ENCODE results near the gene CACNA1C.
A peak's percentile ranks its signal among the peaks of the same experiment; 100 is the strongest.

Gene CACNA1C

GRCh38 chr12:2297658-2298057 lies 244.9 kb downstream of the CACNA1C start:
- no peaks in the 10 kb centered on the region for H3K36me3 ChIP-seq (ENCODE audit: insufficient read depth, low read length)
- no peaks in the 10 kb centered on the region for H3K27me3 ChIP-seq (ENCODE audit: insufficient read depth, low read length)
- H3K79me2 ChIP-seq (ENCODE audit: control insufficient read depth, insufficient read depth, low read length, unreplicated experiment), result no peaks in the 10 kb centered on the region
- peaks cover 35% of the 10 kb centered on the region for H3K4me1 ChIP-seq (ENCODE audit: control insufficient read depth, insufficient read depth, low read length, unreplicated experiment)
- H2AFZ ChIP-seq (ENCODE audit: low read length, unreplicated experiment), result no peak overlapping the region
- no peak overlapping the region for H3K27ac ChIP-seq (ENCODE audit: low read depth, low read length)
- no peak overlapping the region for H3K4me3 ChIP-seq (ENCODE audit: low read depth, low read length)

GRCh38 chr12:2298556-2299200 lies 245.9 kb downstream of the CACNA1C start:
- Histone ChIP-seq H3K36me3 (ENCODE audit: insufficient read depth, low read length) (no peaks in the 10 kb centered on the region), H3K4me3 (ENCODE audit: low read depth, low read length) (no peak overlapping the region), H3K27me3 (ENCODE audit: insufficient read depth, low read length) (no peaks in the 10 kb centered on the region), H3K79me2 (ENCODE audit: control insufficient read depth, insufficient read depth, low read length, unreplicated experiment) (no peaks in the 10 kb centered on the region), H3K4me1 (ENCODE audit: control insufficient read depth, insufficient read depth, low read length, unreplicated experiment) (peaks cover 39% of the 10 kb centered on the region), H3K27ac (ENCODE audit: low read depth, low read length) (no peak overlapping the region), H2AFZ (ENCODE audit: low read length, unreplicated experiment) (no peak overlapping the region)

- peaks cover 39% of the 10 kb centered on the region for H3K4me1 ChIP-seq (ENCODE audit: control insufficient read depth, insufficient read depth, low read length, unreplicated experiment)
- H3K36me3 ChIP-seq (ENCODE audit: insufficient read depth, low read length), result no peaks in the 10 kb centered on the region
Measured at GRCh38 chr12:2299206-2299605, 246.4 kb downstream of the CACNA1C start.

DNA sequence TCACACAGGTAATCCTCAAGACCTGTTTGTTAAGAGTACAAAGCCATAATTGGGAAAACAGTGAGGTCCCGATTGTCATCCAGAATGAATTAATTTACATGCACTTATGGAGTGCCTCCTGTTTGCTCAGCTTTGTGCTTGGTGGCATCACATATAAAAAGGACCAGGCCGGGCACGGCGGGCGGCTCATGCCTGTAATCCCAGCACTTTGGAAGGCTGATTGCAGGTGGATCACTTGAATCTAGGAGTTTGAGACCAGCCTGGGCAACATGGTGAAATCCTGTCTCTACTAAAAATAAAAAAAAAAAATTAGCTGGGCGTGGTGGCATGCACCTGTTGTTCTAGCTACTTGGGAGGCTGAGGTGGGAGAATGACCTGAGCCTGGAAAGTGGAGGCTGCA lies 247.4 kb downstream of the CACNA1C start:
- no peak overlapping the region for H3K4me3 ChIP-seq (ENCODE audit: low read depth, low read length)
- no peaks in the 10 kb centered on the region for H3K79me2 ChIP-seq (ENCODE audit: control insufficient read depth, insufficient read depth, low read length, unreplicated experiment)
- no peak overlapping the region for H2AFZ ChIP-seq (ENCODE audit: low read length, unreplicated experiment)
- no peaks in the 10 kb centered on the region for H3K27me3 ChIP-seq (ENCODE audit: insufficient read depth, low read length)
- H3K4me1 ChIP-seq (ENCODE audit: control insufficient read depth, insufficient read depth, low read length, unreplicated experiment), result peaks cover 30% of the 10 kb centered on the region
- H3K36me3 ChIP-seq (ENCODE audit: insufficient read depth, low read length), result no peaks in the 10 kb centered on the region
- H3K27ac ChIP-seq (ENCODE audit: low read depth, low read length), result no peak overlapping the region

More at GRCh38 chr12:2299206-2299605, 246.4 kb downstream of the CACNA1C start:
- H3K4me3 ChIP-seq (ENCODE audit: low read depth, low read length), result no peak overlapping the region
- H3K27me3 ChIP-seq (ENCODE audit: insufficient read depth, low read length), result no peaks in the 10 kb centered on the region
- no peak overlapping the region for H3K27ac ChIP-seq (ENCODE audit: low read depth, low read length)
- H2AFZ ChIP-seq (ENCODE audit: low read length, unreplicated experiment), result no peak overlapping the region
- H3K79me2 ChIP-seq (ENCODE audit: control insufficient read depth, insufficient read depth, low read length, unreplicated experiment), result no peaks in the 10 kb centered on the region

DNA sequence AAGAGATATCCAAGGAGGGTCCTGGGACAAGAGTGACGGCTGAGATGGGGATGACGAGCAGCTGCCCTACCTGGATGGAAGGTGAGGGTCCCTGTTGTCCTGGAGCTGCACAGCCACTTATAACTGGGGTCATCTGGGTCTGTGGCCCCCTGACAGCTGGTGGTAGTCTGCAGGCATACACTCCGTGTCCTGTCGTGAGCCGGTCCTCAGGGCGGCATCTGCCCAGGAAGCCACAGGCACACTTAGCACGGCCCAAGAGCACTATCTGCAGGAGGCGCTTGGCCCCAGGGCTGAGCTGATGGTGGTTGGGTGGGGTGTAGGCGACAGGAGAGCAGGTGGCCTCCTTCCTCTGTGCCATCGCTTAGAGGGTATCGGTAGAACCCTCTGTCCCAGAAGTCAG lies 248.1 kb downstream of the CACNA1C start:
- no peak overlapping the region for H3K4me3 ChIP-seq (ENCODE audit: low read depth, low read length)
- H2AFZ ChIP-seq (ENCODE audit: low read length, unreplicated experiment), result no peak overlapping the region
- H3K36me3 ChIP-seq (ENCODE audit: insufficient read depth, low read length), result no peaks in the 10 kb centered on the region
- H3K79me2 ChIP-seq (ENCODE audit: control insufficient read depth, insufficient read depth, low read length, unreplicated experiment), result no peaks in the 10 kb centered on the region
- no peaks in the 10 kb centered on the region for H3K27me3 ChIP-seq (ENCODE audit: insufficient read depth, low read length)
- H3K27ac ChIP-seq (ENCODE audit: low read depth, low read length), result no peak overlapping the region
- H3K4me1 ChIP-seq (ENCODE audit: control insufficient read depth, insufficient read depth, low read length, unreplicated experiment), result peaks cover 23% of the 10 kb centered on the region

GRCh38 chr12:2301531-2302461 lies 249.0 kb downstream of the CACNA1C start:
- Histone ChIP-seq H3K79me2 (ENCODE audit: control insufficient read depth, insufficient read depth, low read length, unreplicated experiment) (no peaks in the 10 kb centered on the region), H3K4me1 (ENCODE audit: control insufficient read depth, insufficient read depth, low read length, unreplicated experiment) (peaks cover 18% of the 10 kb centered on the region), H2AFZ (ENCODE audit: low read length, unreplicated experiment) (peak overlapping the region; percentile 75), H3K27me3 (ENCODE audit: insufficient read depth, low read length) (no peaks in the 10 kb centered on the region), H3K27ac (ENCODE audit: low read depth, low read length) (peak overlapping the region; percentile 70), H3K36me3 (ENCODE audit: insufficient read depth, low read length) (no peaks in the 10 kb centered on the region), H3K4me3 (ENCODE audit: low read depth, low read length) (0 out of 2 replicates have a peak overlapping the region, but pooled peaks have one; percentile 33)

GRCh38 chr12:2302711-2303580 lies 250.2 kb downstream of the CACNA1C start:
- Histone ChIP-seq H3K79me2 (ENCODE audit: control insufficient read depth, insufficient read depth, low read length, unreplicated experiment) (no peaks in the 10 kb centered on the region), H3K27me3 (ENCODE audit: insufficient read depth, low read length) (no peaks in the 10 kb centered on the region), H3K4me1 (ENCODE audit: control insufficient read depth, insufficient read depth, low read length, unreplicated experiment) (peaks cover 18% of the 10 kb centered on the region), H3K4me3 (ENCODE audit: low read depth, low read length) (no peak overlapping the region), H3K36me3 (ENCODE audit: insufficient read depth, low read length) (no peaks in the 10 kb centered on the region), H3K27ac (ENCODE audit: low read depth, low read length) (peak overlapping the region; percentile 70; the same call in 1 of the 2 replicates), H2AFZ (ENCODE audit: low read length, unreplicated experiment) (peak overlapping the region; percentile 75)

- H3K4me3 ChIP-seq (ENCODE audit: low read depth, low read length), result no peak overlapping the region
- H3K79me2 ChIP-seq (ENCODE audit: control insufficient read depth, insufficient read depth, low read length, unreplicated experiment), result no peaks in the 10 kb centered on the region
- H3K27ac ChIP-seq (ENCODE audit: low read depth, low read length), result no peak overlapping the region
- H3K36me3 ChIP-seq (ENCODE audit: insufficient read depth, low read length), result no peaks in the 10 kb centered on the region
- peaks cover 18% of the 10 kb centered on the region for H3K4me1 ChIP-seq (ENCODE audit: control insufficient read depth, insufficient read depth, low read length, unreplicated experiment)
- no peak overlapping the region for H2AFZ ChIP-seq (ENCODE audit: low read length, unreplicated experiment)
- H3K27me3 ChIP-seq (ENCODE audit: insufficient read depth, low read length), result no peaks in the 10 kb centered on the region
Measured at GRCh38 chr12:2304223-2304622, 251.4 kb downstream of the CACNA1C start.

- Histone ChIP-seq H3K79me2 (ENCODE audit: control insufficient read depth, insufficient read depth, low read length, unreplicated experiment) (no peaks in the 10 kb centered on the region), H3K36me3 (ENCODE audit: insufficient read depth, low read length) (no peaks in the 10 kb centered on the region), H3K27me3 (ENCODE audit: insufficient read depth, low read length) (no peaks in the 10 kb centered on the region), H3K27ac (ENCODE audit: low read depth, low read length) (no peak overlapping the region), H2AFZ (ENCODE audit: low read length, unreplicated experiment) (no peak overlapping the region), H3K4me1 (ENCODE audit: control insufficient read depth, insufficient read depth, low read length, unreplicated experiment) (peaks cover 18% of the 10 kb centered on the region), H3K4me3 (ENCODE audit: low read depth, low read length) (no peak overlapping the region)
Measured at GRCh38 chr12:2306012-2306411, 253.2 kb downstream of the CACNA1C start.

- Histone ChIP-seq H3K4me1 (ENCODE audit: control insufficient read depth, insufficient read depth, low read length, unreplicated experiment) (peaks cover 13% of the 10 kb centered on the region), H3K27ac (ENCODE audit: low read depth, low read length) (no peak overlapping the region), H3K4me3 (ENCODE audit: low read depth, low read length) (no peak overlapping the region), H2AFZ (ENCODE audit: low read length, unreplicated experiment) (no peak overlapping the region), H3K27me3 (ENCODE audit: insufficient read depth, low read length) (no peaks in the 10 kb centered on the region), H3K79me2 (ENCODE audit: control insufficient read depth, insufficient read depth, low read length, unreplicated experiment) (no peaks in the 10 kb centered on the region), H3K36me3 (ENCODE audit: insufficient read depth, low read length) (no peaks in the 10 kb centered on the region)
Measured at GRCh38 chr12:2306735-2307134, 253.9 kb downstream of the CACNA1C start.
